ENCODE data around the gene SARDH.

DNA sequence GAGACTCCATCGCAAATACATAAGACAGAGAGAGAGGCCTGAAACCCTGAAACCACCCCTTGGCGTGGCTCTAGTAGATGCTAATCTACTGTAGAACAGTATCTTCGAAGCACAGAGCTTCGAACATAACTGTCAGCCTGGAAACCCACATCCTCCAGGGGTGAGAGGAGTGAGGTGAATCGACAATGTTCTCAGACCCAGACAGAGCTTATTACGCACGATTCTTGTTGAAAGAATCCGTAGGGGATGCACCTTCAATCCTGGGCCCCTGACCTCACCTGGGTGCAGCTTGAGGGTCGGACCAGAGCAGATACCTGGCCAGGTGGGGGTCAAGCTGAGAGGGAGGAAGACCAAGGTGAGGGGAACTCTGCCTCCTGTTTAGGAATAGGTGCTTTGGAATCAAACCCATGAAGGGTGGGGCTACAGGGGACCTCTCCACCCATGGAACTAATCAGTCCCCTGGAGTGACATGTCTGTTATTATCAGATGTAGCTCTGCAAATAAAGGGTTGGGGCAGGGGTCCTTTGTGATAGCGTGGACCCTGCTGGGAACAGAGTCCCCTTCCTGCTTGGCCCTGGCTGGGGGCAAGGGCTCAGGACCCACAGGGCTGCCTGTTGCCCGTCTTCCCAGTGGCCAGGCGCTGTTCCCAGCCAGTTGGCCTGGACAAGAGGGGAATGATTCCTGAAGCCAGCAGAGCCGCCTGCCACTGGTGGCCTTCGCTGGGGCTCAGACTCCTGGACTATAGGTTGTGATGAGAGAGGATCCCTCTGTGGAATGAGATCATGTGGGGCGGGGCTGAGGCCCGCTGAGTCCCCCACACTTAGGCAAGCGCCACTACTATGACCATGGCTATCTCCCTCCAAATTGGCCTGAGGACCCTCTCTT, 60.8 kb downstream of the SARDH start:
- TF ChIP-seq CTCF (conservative IDR thresholded peaks at IDR 0.05 in 1 of 2, IDR thresholded peaks at IDR 0.05 in 1 of 2; ENCODE audit: low read depth in 1 of 2, low read length in 2 of 2) (no peak), EZH2 (IDR thresholded peaks at IDR 0.05; ENCODE audit: low read length, missing control alignments) (no peak)

Measured in fibroblast of lung (primary cell).